ENCODE measurements around the gene ARHGEF7. TPM values are rescaled to one million over a fixed set of nuclear protein-coding genes. Genes with fewer than 3 reads are reported as not detected.

ARHGEF7 gene
- total and polyA plus RNA-seq, 2 experiments from 2014 or later, result 30.1 to 46.8 TPM

DNA sequence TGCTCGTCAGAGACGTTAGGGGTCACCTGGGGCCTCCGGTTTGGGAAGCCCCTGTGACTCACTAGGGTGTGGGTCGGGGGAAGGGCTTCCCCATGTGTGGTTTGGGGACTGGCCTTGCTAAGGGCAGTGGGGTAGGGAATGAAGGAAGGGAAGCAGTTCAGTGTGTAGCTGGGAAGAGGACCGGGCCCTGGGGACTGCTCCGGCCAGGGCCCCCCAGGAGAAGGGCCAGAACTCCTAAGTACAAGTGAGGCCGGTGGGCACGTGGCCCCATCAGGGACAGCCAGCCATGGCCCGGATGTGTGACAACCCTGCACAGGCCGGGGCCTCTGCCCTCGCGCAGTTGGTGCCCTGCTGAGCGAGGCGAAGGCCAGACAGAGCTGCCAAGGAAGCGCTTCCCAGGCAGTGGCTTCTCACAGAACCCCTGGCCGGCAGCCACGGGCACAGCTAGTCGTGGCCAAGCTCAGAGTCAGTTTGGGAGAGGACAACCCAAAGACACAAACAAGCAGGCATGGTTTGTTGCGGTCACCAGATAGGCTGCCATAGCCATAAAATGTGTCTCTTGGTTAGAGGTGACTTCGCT lies 231.1 kb downstream of the ARHGEF7 start:
- 90% methylated on average over 20 of the region's 20 CpGs for WGBS (ENCODE audit: low lambda C conversion rate, missing lambda C conversion rate)
- no peak for DNase-seq (ENCODE audit: low spot score)

DNA sequence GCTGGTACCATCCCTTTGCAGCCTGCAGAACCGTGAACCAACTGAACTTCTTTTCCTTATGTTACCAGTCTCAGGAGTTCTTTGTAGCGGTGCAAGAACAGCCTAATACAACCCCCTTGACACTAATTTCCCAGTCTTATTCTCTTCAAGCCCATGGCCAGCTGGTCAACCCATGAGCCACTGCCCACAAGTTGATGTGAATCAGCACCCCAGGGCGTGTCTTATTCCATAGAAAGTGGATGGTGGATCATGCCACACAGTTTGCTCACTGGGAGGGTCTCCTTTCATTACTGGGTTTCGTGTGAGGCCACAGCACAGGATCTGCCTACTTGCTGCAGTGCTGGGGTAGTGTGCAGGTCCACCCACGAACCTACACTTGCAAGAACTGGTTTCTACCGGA lies 232.3 kb downstream of the ARHGEF7 start:
- Histone ChIP-seq H3K36me3 (replicated peaks; ENCODE audit: insufficient read depth, low read depth) (no peaks in the 10 kb centered on the region), H3K9me3 (ENCODE audit: low read depth) (no peaks in the 10 kb centered on the region), H3K79me2 (no peaks in the 10 kb centered on the region), H3K4me3 (no peak overlapping the region), H4K20me1 (ENCODE audit: insufficient read depth, poor library complexity, severe bottlenecking) (no peaks in the 10 kb centered on the region), H3K27me3 (no peaks in the 10 kb centered on the region), H3K27ac (no peak overlapping the region), H3K9me2 (replicated peaks; ENCODE audit: insufficient read depth) (no peaks in the 10 kb centered on the region), H2AFZ (no peak overlapping the region), H3K4me1 (ENCODE audit: insufficient read depth) (no peaks in the 10 kb centered on the region), H3K4me2 (no peak overlapping the region)
- WGBS (ENCODE audit: low lambda C conversion rate, missing lambda C conversion rate), result 98% methylated on average over 6 of the region's 6 CpGs
- DNase-seq (ENCODE audit: low spot score), result no peak
- TF ChIP-seq EZH2phosphoT487 (IDR thresholded peaks at IDR 0.05; ENCODE audit: low read depth, severe bottlenecking, unreplicated experiment), result no peak
- TF ChIP-seq EZH2 (IDR thresholded peaks at IDR 0.05; ENCODE audit: borderline replicate concordance), result no peak
- TF ChIP-seq, protein P1, sequence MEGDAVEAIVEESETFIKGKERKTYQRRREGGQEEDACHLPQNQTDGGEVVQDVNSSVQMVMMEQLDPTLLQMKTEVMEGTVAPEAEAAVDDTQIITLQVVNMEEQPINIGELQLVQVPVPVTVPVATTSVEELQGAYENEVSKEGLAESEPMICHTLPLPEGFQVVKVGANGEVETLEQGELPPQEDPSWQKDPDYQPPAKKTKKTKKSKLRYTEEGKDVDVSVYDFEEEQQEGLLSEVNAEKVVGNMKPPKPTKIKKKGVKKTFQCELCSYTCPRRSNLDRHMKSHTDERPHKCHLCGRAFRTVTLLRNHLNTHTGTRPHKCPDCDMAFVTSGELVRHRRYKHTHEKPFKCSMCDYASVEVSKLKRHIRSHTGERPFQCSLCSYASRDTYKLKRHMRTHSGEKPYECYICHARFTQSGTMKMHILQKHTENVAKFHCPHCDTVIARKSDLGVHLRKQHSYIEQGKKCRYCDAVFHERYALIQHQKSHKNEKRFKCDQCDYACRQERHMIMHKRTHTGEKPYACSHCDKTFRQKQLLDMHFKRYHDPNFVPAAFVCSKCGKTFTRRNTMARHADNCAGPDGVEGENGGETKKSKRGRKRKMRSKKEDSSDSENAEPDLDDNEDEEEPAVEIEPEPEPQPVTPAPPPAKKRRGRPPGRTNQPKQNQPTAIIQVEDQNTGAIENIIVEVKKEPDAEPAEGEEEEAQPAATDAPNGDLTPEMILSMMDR (IDR thresholded peaks at IDR 0.05; ENCODE audit: poor library complexity), result no peak

More for the DNA sequence above, 231.1 kb downstream of the ARHGEF7 start:
- Histone ChIP-seq H3K9me3 (ENCODE audit: low read depth) (no peaks in the 10 kb centered on the region), H3K4me1 (ENCODE audit: insufficient read depth) (no peaks in the 10 kb centered on the region), H3K36me3 (replicated peaks; ENCODE audit: insufficient read depth, low read depth) (no peaks in the 10 kb centered on the region), H3K27ac (no peak overlapping the region), H3K9me2 (replicated peaks; ENCODE audit: insufficient read depth) (no peaks in the 10 kb centered on the region), H3K27me3 (no peaks in the 10 kb centered on the region), H2AFZ (no peak overlapping the region), H3K4me2 (no peak overlapping the region), H4K20me1 (ENCODE audit: insufficient read depth, poor library complexity, severe bottlenecking) (no peaks in the 10 kb centered on the region), H3K79me2 (no peaks in the 10 kb centered on the region), H3K4me3 (no peak overlapping the region)
- no peak for TF ChIP-seq EZH2phosphoT487 (IDR thresholded peaks at IDR 0.05; ENCODE audit: low read depth, severe bottlenecking, unreplicated experiment)
- no peak for TF ChIP-seq EZH2 (IDR thresholded peaks at IDR 0.05; ENCODE audit: borderline replicate concordance)
- TF ChIP-seq, protein P1 (IDR thresholded peaks at IDR 0.05; ENCODE audit: poor library complexity), result no peak

DNA sequence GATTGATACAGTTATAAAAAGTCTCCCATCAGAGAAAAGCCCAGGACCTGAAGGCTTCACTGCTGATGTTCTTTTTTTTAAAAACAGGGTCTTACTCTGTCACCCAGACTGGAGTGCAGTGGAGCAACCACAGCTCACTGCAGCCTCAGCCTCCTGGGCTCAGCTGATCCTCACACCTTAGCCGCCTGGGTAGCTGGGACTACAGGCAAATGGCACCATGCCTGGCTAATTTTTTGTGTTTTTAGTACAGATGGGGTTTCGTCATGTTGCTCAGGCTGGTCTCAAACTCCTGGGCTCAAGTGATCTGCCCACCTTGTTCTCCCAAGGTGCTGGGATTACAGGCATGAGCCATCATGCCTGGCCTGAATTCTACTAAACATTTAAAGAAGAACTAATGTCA lies 238.4 kb downstream of the ARHGEF7 start:
- no peaks in the 10 kb centered on the region for H3K27me3 ChIP-seq
- no peaks in the 10 kb centered on the region for H3K9me2 ChIP-seq (replicated peaks; ENCODE audit: insufficient read depth)
- H3K27ac ChIP-seq, result no peak overlapping the region
- H3K79me2 ChIP-seq, result no peaks in the 10 kb centered on the region
- no peaks in the 10 kb centered on the region for H4K20me1 ChIP-seq (ENCODE audit: insufficient read depth, poor library complexity, severe bottlenecking)
- H3K36me3 ChIP-seq (replicated peaks; ENCODE audit: insufficient read depth, low read depth), result no peaks in the 10 kb centered on the region
- WGBS (ENCODE audit: low lambda C conversion rate, missing lambda C conversion rate), result 97% methylated on average over 2 of the region's 2 CpGs
- DNase-seq (ENCODE audit: low spot score), result no peak
- no peak overlapping the region for H3K4me2 ChIP-seq
- no peak for TF ChIP-seq EZH2 (IDR thresholded peaks at IDR 0.05; ENCODE audit: borderline replicate concordance)
- TF ChIP-seq, protein P1 (IDR thresholded peaks at IDR 0.05; ENCODE audit: poor library complexity), result no peak
- no peak for TF ChIP-seq EZH2phosphoT487 (IDR thresholded peaks at IDR 0.05; ENCODE audit: low read depth, severe bottlenecking, unreplicated experiment)
- H3K4me3 ChIP-seq, result no peak overlapping the region
- no peaks in the 10 kb centered on the region for H3K9me3 ChIP-seq (ENCODE audit: low read depth)
- H2AFZ ChIP-seq, result no peak overlapping the region
- no peaks in the 10 kb centered on the region for H3K4me1 ChIP-seq (ENCODE audit: insufficient read depth)
